Measurements from ENCODE around the gene TOP2B.

TOP2B gene

GRCh38 chr3:25574172-25574765 is 90.4 kb downstream of the TOP2B start:
- no peak for DNase-seq (ENCODE audit: low read depth)
- no peak overlapping the region for H3K4me3 ChIP-seq (ENCODE audit: low read depth, low read length)
- TF ChIP-seq, protein P1, sequence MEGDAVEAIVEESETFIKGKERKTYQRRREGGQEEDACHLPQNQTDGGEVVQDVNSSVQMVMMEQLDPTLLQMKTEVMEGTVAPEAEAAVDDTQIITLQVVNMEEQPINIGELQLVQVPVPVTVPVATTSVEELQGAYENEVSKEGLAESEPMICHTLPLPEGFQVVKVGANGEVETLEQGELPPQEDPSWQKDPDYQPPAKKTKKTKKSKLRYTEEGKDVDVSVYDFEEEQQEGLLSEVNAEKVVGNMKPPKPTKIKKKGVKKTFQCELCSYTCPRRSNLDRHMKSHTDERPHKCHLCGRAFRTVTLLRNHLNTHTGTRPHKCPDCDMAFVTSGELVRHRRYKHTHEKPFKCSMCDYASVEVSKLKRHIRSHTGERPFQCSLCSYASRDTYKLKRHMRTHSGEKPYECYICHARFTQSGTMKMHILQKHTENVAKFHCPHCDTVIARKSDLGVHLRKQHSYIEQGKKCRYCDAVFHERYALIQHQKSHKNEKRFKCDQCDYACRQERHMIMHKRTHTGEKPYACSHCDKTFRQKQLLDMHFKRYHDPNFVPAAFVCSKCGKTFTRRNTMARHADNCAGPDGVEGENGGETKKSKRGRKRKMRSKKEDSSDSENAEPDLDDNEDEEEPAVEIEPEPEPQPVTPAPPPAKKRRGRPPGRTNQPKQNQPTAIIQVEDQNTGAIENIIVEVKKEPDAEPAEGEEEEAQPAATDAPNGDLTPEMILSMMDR (IDR thresholded peaks at IDR 0.05; ENCODE audit: control insufficient read depth, extremely low read depth, insufficient read depth), result no peak

GRCh38 chr3:25573386-25574171 is 91.1 kb downstream of the TOP2B start:
- DNase-seq (ENCODE audit: low read depth), result no peak
- no peak overlapping the region for H3K4me3 ChIP-seq (ENCODE audit: low read depth, low read length)
- TF ChIP-seq, protein P1 (IDR thresholded peaks at IDR 0.05; ENCODE audit: control insufficient read depth, extremely low read depth, insufficient read depth), result no peak

DNA sequence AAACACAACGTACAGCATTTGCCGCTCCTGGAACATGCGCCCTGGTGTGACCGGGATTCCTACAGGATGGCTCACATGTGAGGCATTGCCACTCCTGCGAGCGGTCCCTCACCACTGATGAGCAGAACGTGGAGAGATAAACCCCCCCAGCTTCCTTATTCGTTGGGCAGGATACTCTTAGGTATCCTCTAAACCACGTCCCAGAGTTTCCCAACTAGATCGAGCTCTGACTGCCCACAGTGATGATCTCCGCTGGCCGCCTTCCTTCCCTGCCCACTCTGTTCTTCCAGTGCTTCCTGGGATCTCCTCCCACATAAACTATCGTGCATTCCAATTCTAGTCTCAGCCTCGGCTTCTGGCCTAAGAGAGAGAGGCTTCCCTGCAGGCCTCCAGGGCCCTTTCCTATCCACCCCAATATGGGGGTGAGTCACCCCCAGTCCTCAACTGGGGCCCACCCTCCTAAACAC is 91.8 kb downstream of the TOP2B start:
- no peak overlapping the region for H3K4me3 ChIP-seq (ENCODE audit: low read depth, low read length)

DNA sequence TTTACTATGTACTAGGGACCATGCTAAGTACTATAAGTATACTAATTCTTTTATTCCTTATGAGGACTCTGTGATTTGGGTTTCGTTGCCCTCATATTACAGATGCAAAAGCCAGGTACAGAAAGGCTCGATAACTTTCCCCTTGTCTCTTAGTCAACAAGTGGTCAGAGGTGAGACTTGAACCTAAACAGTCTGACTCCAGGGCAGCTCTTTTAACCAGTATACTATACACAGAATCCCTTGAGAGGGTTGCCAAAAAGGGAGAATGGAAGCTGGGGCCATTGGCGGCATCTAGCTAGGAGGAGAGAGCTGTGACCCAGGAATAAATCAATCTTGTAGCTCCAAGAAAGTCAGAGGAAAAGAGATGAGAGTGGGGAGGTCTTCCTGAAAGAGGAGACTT is 92.4 kb downstream of the TOP2B start:
- TF ChIP-seq, protein P1 (IDR thresholded peaks at IDR 0.05; ENCODE audit: control insufficient read depth, extremely low read depth, insufficient read depth), result no peak
- H3K4me3 ChIP-seq (ENCODE audit: low read depth, low read length), result no peak overlapping the region
- no peak for DNase-seq (ENCODE audit: low read depth)

More for the DNA sequence above, 91.8 kb downstream of the TOP2B start:
- TF ChIP-seq, protein P1 (IDR thresholded peaks at IDR 0.05; ENCODE audit: control insufficient read depth, extremely low read depth, insufficient read depth), result no peak
- DNase-seq (ENCODE audit: low read depth), result no peak

GRCh38 chr3:25571285-25571684 is 93.4 kb downstream of the TOP2B start:
- TF ChIP-seq, protein P1 (IDR thresholded peaks at IDR 0.05; ENCODE audit: control insufficient read depth, extremely low read depth, insufficient read depth), result no peak
- no peak for DNase-seq (ENCODE audit: low read depth)
- no peak overlapping the region for H3K4me3 ChIP-seq (ENCODE audit: low read depth, low read length)

DNA sequence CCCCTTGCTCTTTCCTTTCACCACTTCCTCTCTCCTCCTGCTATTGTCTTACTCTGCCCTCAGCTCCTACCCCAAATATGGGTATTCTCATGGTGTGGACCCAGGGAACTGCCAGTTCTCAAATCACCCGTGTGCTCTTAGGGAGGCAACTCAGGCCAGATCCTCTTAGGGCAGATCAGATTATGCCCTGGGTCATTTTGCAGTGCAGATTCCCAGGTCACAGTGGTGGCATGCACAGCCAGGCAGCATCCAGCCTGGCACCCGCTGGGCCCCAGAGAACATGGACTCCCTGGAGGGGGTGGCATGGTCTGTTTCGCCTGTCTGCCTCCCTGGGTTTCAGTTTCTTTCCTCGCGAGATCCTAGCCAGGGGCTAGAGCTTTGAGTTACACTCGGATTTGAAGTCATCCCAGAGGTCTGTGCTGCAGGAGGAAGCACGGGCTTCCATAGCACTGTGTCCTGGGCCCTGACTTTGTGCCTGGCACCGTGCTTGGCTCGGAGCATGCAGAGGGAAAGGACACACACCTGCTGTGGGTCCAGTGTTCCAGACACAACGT is 96.1 kb downstream of the TOP2B start:
- TF ChIP-seq, protein P1 (IDR thresholded peaks at IDR 0.05; ENCODE audit: control insufficient read depth, extremely low read depth, insufficient read depth), result no peak
- no peak overlapping the region for H3K4me3 ChIP-seq (ENCODE audit: low read depth, low read length)
- DNase-seq (ENCODE audit: low read depth), result no peak
